Measurements from ENCODE around the gene CSTA. TPM values are rescaled to one million over a fixed set of nuclear protein-coding genes. Genes with fewer than 3 reads are reported as not detected.

Gene CSTA
- total RNA-seq, 2 experiments from 2014 or later = 0.22 TPM; not detected in 1

GRCh38 chr3:122349171-122349570, 24.1 kb downstream of the CSTA start:
- no TSS peak for BruUV-seq (replicated peaks)
- Histone ChIP-seq H4K20me1 (ENCODE audit: insufficient read depth, low read length) (no peaks in the 10 kb centered on the region), H3K4me3 (ENCODE audit: low read depth, low read length, poor library complexity, severe bottlenecking) (no peak overlapping the region), H3K4me1 (ENCODE audit: insufficient read depth, low read length, poor library complexity, severe bottlenecking) (no peaks in the 10 kb centered on the region), H3K27ac (ENCODE audit: low read depth, low read length, poor library complexity, severe bottlenecking) (no peak overlapping the region), H3K4me2 (ENCODE audit: low read length) (no peak overlapping the region), H3K9me3 (ENCODE audit: low read length) (no peaks in the 10 kb centered on the region), H2AFZ (ENCODE audit: low read length) (no peak overlapping the region), H3K79me2 (ENCODE audit: insufficient read depth, low read depth, low read length) (no peaks in the 10 kb centered on the region), H3K36me3 (ENCODE audit: insufficient read depth, low read length) (no peaks in the 10 kb centered on the region), H3K9me2 (ENCODE audit: insufficient read depth, low read length) (no peaks in the 10 kb centered on the region)
- no peak for DNase-seq (ENCODE audit: low spot score)
- no peak for TF ChIP-seq CTCF (conservative IDR thresholded peaks at IDR 0.05; ENCODE audit: low read length)
- no peak for TF ChIP-seq EZH2phosphoT487 (IDR thresholded peaks at IDR 0.05; ENCODE audit: borderline replicate concordance, low read depth, low read length)
- ChIA-PET POLR2A (interaction anchor here (0.6 to 2.1 kb wide), 4 partner anchors 10 to 457 kb away, joined by 3 to 7 read pairs (median 4); no protein-coding TSS in a partner anchor), CTCF (ENCODE audit: unreplicated experiment) (no interaction called here)
- intact Hi-C loops (cut with micrococcal nuclease; ENCODE audit: unreplicated experiment) = no loop called here

GRCh38 chr3:122350814-122351418, 25.9 kb downstream of the CSTA start:
- Histone ChIP-seq H3K27ac (ENCODE audit: low read depth, low read length, poor library complexity, severe bottlenecking) (no peak overlapping the region), H3K9me3 (ENCODE audit: low read length) (no peaks in the 10 kb centered on the region), H2AFZ (ENCODE audit: low read length) (no peak overlapping the region), H3K4me1 (ENCODE audit: insufficient read depth, low read length, poor library complexity, severe bottlenecking) (no peaks in the 10 kb centered on the region), H4K20me1 (ENCODE audit: insufficient read depth, low read length) (no peaks in the 10 kb centered on the region), H3K79me2 (ENCODE audit: insufficient read depth, low read depth, low read length) (no peaks in the 10 kb centered on the region), H3K4me3 (ENCODE audit: low read depth, low read length, poor library complexity, severe bottlenecking) (no peak overlapping the region), H3K4me2 (ENCODE audit: low read length) (no peak overlapping the region), H3K36me3 (ENCODE audit: insufficient read depth, low read length) (no peaks in the 10 kb centered on the region), H3K9me2 (ENCODE audit: insufficient read depth, low read length) (no peaks in the 10 kb centered on the region)
- no peak for TF ChIP-seq CTCF (conservative IDR thresholded peaks at IDR 0.05; ENCODE audit: low read length)
- TF ChIP-seq EZH2phosphoT487 (IDR thresholded peaks at IDR 0.05; ENCODE audit: borderline replicate concordance, low read depth, low read length) = no peak
- intact Hi-C loops (cut with micrococcal nuclease; ENCODE audit: unreplicated experiment) = no loop called here
- BruUV-seq (replicated peaks) = no TSS peak
- POLR2A ChIA-PET = interaction anchor here (0.6 to 1.1 kb wide), 8 partner anchors 8 to 811 kb away, joined by 3 to 6 read pairs (median 4); no protein-coding TSS in a partner anchor
- CTCF ChIA-PET (ENCODE audit: unreplicated experiment) = no interaction called here
- no peak for DNase-seq (ENCODE audit: low spot score)

GRCh38 chr3:122351612-122352011, 26.6 kb downstream of the CSTA start:
- H2AFZ ChIP-seq (ENCODE audit: low read length) = no peak overlapping the region
- 0 out of 2 replicates have a peak, but pooled peaks cover under 1% of the 10 kb centered on the region for H3K36me3 ChIP-seq (ENCODE audit: insufficient read depth, low read length)
- no peak for DNase-seq (ENCODE audit: low spot score)
- intact Hi-C loops (cut with micrococcal nuclease; ENCODE audit: unreplicated experiment) = no loop called here
- H3K79me2 ChIP-seq (ENCODE audit: insufficient read depth, low read depth, low read length) = no peaks in the 10 kb centered on the region
- CTCF ChIA-PET (ENCODE audit: unreplicated experiment) = no interaction called here
- H3K9me2 ChIP-seq (ENCODE audit: insufficient read depth, low read length) = no peaks in the 10 kb centered on the region
- H4K20me1 ChIP-seq (ENCODE audit: insufficient read depth, low read length) = no peaks in the 10 kb centered on the region
- H3K9me3 ChIP-seq (ENCODE audit: low read length) = no peaks in the 10 kb centered on the region
- POLR2A ChIA-PET = interaction anchor here (0.6 to 0.7 kb wide), 4 partner anchors 22 to 745 kb away, joined by 3 to 6 read pairs (median 4); no protein-coding TSS in a partner anchor
- no peak overlapping the region for H3K27ac ChIP-seq (ENCODE audit: low read depth, low read length, poor library complexity, severe bottlenecking)
- TF ChIP-seq EZH2phosphoT487 (IDR thresholded peaks at IDR 0.05; ENCODE audit: borderline replicate concordance, low read depth, low read length) = no peak
- H3K4me2 ChIP-seq (ENCODE audit: low read length) = no peak overlapping the region
- no peak overlapping the region for H3K4me3 ChIP-seq (ENCODE audit: low read depth, low read length, poor library complexity, severe bottlenecking)
- no TSS peak for BruUV-seq (replicated peaks)
- H3K4me1 ChIP-seq (ENCODE audit: insufficient read depth, low read length, poor library complexity, severe bottlenecking) = no peaks in the 10 kb centered on the region

Data from OCI-LY7 (cell line).